Ovary (tissue), 3 donors: ENCODE data around the gene ERN1.

ENCODE experiments used
- POLR2A ChIP-seq: fragments of 450-650 bp; IDR thresholded peaks from one replicate; pipeline ENCODE4 v1.6.1; 2017; ENCODE audit warnings: antibody characterized with exemption, mild to moderate bottlenecking, moderate library complexity
- TF ChIP-seq, protein P1 (sequence below), 3 donors: fragments of 450-650 bp in 2 of 3; fragments of 200-600 bp in 1 of 3; IDR thresholded peaks; one replicate each; pipeline versions ENCODE4 v1.5.1 to v1.8.0; 2016 to 2022; ENCODE audit warnings: antibody characterized with exemption in 3 of 3, mild to moderate bottlenecking in 1 of 3
- donor health status: DM: no; HTN: no; CAD: no.

GRCh38 chr17:64008346-64008745, 121.6 kb downstream of the ERN1 start:
- TF ChIP-seq, protein P1, sequence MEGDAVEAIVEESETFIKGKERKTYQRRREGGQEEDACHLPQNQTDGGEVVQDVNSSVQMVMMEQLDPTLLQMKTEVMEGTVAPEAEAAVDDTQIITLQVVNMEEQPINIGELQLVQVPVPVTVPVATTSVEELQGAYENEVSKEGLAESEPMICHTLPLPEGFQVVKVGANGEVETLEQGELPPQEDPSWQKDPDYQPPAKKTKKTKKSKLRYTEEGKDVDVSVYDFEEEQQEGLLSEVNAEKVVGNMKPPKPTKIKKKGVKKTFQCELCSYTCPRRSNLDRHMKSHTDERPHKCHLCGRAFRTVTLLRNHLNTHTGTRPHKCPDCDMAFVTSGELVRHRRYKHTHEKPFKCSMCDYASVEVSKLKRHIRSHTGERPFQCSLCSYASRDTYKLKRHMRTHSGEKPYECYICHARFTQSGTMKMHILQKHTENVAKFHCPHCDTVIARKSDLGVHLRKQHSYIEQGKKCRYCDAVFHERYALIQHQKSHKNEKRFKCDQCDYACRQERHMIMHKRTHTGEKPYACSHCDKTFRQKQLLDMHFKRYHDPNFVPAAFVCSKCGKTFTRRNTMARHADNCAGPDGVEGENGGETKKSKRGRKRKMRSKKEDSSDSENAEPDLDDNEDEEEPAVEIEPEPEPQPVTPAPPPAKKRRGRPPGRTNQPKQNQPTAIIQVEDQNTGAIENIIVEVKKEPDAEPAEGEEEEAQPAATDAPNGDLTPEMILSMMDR (IDR thresholded peaks at IDR 0.05), result no peak
- TF ChIP-seq POLR2A, result no peak
